PC-9 (cell line): ENCODE measurements around the gene POFUT2.

ENCODE experiments used
- CTCF ChIP-seq: fragments of 200-600 bp; sonication (generic); conservative IDR thresholded peaks from 2 replicates; pipeline ENCODE4 v1.6.1; 2017; ENCODE audit warnings: mixed run types, antibody characterized with exemption, mild to moderate bottlenecking, moderate library complexity
- EZH2 ChIP-seq: fragments of 200-600 bp; sonication (generic); IDR thresholded peaks from 2 replicates; pipeline ENCODE4 v1.8.0; 2017; ENCODE audit warnings: antibody characterized with exemption, low read depth

GRCh38 chr21:45289655-45290515, 2.2 kb upstream of the POFUT2 start:
- TF ChIP-seq CTCF (no peak), EZH2 (no peak)
